CD4-positive, alpha-beta T cell treated with Interferon gamma for 1 hour (primary cell): Measurements from ENCODE around the gene HOMER2.
"Not testable (repeated sequence)": the region's sequence is repeated elsewhere in the genome, so short reads cannot be mapped to it uniquely, and the experiment has no call there.

Source experiments
- DNase-seq: peaks from one replicate; pipeline ENCODE4 v3.0.0-alpha.2; 2020

HOMER2 gene

DNA sequence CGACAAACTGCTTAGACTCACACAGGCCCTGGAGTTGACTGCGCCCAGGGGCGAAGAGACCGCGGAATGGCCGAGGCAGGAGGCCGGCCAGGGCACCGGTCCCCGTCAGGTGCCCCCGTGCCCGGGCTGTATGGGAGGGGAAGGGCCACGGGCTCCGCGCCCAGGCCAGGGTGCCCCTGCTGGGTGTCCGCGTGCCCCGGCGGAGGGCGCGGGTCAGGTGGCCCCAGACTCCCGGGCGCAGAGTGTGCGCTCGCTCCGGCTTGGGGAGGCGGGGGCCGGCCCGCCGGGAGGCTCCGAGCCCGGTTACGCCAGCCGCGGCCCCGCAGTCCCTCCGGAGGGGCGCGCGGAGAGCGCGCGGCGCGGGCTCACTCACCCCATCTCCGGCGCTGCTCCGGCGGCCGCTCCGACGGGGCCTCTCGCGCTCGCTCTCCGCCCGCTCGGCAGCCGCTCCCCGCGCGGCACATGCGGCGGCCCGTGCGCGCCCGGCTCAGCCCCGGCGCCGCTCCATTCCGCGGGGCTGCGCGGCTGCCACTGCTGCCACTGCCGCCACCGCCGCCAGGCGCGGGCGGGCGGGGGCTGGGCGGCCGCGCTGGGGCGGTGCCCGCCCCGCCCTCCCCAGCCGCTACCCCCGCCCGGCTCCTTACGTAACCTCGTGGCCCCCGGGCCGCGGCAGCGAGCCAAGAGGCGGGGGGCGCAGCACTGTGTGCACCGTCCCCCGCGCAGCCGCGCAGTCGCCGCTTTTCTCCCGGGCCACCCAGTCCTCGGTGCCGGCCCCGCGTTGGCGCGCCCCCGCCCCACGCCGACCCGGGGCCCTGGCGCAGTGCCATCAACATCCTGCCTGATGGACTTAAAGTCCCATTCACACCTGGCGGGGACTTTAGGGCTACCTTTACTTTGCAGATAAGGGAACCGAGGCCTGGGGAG is at the start of gene HOMER2:
Gene HOMER2, minus strand, starts transcription at position 563 of the 924 bp plus-strand sequence. Its CDS starts 185 bp downstream, at position 378.
- no peak for DNase-seq

DNA sequence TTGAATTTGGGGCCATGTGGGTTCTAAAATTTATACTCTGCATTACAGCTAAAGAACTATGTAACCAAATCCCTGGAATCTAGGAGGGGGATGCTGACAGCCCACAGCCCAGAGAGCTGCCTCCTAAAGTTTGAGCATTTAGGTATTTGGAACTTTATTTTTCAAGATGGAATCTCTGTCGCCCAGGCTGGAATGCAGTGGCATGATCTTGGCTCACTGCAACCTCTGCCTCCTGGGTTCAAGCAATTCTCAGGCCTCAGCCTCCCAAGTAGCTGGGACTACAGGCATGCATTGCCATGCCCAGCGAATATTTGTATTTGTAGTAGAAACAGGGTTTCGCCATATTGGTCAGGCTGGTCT is 48.1 kb upstream of the HOMER2 start:
- not testable (repeated sequence) for DNase-seq

DNA sequence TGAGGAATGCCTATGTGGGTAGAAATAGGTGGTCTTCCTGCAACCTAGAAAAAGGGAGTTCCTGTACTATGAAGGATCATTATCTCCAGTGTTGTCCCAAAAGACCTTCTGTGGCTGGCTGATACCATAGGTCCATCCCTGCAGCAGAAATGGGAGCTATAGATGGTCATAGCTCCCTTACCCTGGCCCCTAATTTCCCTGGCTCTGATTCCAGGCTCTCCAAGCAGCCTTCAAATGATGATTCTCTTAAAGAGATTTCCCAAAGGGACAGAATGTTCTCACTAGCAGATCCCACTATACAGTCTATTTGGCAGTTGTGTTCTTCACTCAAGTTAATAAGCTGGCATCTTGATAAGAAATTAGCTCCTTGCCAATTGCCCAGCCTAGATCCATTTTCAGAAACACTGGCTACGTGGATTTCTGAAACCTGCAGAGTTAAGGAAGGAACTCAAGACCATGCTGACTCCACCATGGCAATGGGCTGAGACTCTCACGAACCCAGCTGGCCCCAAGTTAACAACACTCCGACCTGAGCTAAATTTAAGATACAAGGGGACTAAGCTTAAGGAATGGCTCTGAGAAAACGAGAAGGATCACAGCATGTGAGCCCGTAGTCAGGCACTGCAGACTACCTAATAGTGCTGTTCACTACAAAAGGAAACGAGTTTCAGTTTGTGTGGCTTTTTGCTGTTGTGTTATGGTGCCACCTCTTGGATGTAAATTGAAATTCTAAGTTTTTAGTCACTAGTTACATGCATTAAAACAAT is 47.6 kb upstream of the HOMER2 start:
- no peak for DNase-seq

DNA sequence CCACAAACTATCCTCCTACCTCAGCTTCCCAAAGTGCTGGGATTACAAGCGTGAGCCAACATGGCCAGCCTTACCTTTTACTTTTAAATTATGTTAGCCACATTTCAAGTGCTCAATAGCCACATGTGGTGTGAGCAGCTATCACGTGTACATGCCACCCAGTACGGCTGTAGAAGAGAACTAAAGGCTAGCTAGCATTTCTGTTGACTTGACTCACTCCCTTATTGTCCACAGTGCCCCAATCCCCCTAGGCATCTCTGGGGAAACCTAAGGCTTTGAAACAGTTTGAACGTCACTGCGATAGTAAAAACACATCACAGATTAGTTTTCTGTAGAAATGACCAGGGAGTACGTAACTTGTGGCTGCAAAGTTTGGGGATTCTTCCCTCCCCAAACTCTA is 46.9 kb upstream of the HOMER2 start:
- DNase-seq: no peak

DNA sequence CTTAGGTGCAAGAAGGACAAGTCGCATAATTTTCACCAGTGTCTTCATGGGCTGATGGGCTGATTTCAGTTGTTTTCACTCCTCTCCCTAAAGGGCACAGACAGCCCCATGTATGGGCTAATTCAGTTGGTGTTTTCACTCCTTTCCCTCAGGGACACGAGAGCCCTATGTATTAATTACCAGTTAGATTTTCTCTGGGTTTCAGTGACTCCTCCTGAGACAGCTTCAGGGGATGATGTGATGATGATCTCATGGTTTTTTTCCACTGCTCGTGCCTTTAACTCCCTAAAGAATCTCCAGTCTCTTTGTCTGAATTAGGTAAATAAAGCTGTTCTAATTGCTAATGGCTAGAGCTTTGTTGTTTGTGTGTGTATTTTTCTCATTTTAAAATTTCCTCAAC is 43.4 kb upstream of the HOMER2 start:
- no peak for DNase-seq

DNA sequence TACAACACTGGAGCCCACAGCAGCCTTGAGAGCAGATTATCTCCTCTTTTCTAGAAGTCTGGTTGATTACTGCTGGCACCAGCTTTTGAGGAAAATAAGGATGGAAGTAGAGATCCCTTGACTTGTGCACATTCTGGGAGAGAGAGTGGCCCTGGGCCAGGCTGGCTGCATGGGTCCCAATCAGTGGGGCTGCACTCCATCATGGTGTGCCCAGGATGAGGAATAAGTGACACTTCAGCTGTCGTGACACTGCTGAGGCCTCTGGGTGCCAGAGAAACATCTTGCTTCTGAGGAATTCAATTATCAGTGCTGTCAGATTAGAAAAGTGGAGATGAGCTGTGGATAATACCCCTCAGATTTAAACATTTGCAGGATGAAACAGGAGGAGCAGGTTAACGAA is 42.6 kb upstream of the HOMER2 start:
- no peak for DNase-seq

DNA sequence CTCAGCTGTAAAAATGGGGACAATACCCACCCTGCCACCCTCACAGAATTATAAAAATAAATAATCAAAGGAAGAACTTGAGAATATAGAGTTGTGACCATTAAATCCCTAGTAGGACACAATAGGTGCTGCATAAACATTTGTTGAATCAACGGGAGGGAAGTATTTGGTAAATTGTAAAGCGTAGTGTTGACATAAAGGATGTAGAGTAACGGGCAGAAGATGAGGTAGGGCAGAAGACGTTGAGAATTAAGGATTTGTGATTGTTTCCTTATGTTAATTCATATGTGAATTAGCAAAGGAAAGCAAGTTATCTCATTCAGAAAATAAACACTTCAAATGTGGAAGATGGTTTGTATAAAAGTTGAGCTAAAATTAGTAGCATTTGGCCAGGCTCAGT is 40.6 kb upstream of the HOMER2 start:
- DNase-seq: no peak

DNA sequence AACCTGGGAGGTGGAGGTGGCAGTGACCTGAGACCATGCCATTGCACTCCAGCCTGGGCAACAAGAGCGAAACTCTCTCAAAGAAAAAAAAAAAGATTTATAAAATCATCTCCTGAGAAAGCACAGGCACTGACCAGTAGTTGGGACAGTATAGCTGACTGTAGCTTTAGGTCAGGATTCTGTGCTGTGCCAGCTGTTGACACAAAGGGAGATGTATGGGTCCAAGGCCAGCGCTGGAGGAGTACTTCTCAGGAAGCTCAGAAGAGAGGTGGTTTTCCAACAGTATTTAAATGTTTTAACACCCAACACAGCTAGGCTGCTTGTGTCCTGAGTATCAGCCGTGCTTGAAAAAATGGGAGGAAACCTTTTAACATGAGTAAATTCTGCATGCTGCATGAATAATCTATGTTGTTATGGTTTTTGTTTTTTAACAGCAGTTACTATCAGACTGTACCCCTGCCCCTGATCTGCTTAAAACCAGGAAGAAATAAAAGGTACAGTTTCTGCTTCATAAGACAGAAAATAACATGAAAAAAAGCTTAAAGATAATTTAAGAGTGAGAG is 40.0 kb upstream of the HOMER2 start:
- DNase-seq: no peak

DNA sequence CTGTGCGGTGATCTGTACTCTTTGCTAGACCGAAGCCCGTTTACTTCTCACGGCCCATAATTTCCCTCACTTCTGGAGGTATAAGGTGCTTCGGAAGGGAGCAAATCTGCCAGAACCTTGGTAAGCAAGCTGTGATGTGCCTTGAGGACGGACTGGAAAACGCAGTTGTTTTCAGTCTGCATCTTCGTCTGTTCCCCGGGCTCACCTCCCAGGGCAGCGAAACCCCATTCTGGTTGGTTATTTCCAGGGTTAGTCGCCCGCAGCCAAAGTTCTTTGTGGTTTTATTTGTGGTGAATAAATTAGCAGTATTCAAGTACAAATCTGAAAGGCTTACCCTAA is 33.9 kb upstream of the HOMER2 start:
- no peak for DNase-seq

DNA sequence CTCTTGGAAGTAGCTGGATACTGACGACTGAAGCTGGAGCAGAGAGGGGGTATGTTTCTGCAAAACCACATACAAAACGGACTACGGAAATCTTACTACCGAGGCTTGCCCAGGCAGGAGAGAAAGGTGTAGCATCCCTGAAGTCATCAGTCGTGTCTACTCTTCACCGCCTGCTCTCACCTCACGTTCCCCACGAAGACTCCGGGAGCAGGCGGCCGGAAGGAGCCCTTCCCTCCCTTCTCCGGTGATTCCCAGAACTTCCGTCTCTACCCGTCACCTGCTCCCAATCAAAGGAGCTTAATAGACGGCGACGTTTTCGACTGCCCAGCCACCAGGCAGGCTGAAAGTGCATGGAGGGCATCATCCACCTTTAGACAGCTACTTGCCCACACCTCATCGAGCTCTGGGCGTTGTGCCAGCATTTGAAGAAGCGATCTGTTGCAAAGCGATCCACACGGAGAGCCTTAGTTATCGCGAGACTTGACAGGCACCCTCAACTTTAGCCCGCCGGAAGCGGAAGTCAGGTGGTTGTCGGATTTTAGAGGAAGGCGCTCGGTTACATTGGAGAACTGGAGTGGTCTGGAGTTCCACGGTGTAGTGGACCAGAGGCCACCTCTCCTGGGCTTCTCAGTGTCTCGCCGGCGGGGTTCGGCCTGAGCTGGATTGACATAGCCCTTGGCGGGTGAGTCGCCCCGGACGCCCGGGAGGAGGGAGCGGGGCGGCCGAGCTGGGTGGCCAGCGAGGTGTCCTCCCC is 33.3 kb upstream of the HOMER2 start, which contains the start of gene RAMAC:
Gene RAMAC, plus strand, starts transcription at position 523 of the 754 bp plus-strand sequence. CDS start 2,809 bp downstream, outside the sequence.
- peak; percentile 95 for DNase-seq

DNA sequence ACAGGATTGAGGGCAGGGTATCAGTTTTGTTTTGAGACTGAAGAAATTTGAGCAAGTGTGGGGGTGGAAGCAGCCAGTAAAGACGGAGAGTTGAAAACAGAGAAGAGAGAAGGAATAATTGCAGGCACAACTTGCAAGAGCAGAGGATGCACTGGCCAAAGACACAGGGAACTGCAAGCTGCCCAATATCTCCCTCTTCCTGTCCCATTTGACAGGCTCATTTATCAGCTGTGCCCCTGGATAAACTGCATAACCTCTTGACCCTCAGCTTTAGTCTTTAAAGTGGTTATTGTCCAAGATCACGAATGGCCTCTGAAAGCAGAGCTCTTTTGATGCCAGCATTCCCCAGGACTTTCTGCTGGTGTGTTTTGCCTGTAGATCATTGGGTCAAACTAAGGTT is 28.5 kb upstream of the HOMER2 start:
- DNase-seq: no peak

DNA sequence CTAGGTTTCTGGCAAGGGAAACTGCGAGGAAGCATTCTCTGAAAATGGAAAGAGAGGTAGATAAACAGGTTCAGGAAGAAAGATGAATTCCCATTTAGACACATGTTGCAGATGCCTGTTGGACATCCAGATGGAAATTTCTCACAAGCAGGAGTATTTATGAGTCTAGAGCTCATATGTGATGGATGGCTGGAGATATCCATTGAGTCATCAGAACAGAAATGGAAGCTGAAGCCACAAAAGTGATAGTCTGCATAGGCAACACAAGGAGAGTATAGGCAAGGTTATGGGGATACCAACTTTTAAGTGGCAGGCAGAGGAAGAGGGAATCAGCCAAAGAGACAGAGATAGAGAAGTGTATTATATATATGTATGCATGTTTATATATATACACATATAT is 27.2 kb upstream of the HOMER2 start:
- DNase-seq: no peak

DNA sequence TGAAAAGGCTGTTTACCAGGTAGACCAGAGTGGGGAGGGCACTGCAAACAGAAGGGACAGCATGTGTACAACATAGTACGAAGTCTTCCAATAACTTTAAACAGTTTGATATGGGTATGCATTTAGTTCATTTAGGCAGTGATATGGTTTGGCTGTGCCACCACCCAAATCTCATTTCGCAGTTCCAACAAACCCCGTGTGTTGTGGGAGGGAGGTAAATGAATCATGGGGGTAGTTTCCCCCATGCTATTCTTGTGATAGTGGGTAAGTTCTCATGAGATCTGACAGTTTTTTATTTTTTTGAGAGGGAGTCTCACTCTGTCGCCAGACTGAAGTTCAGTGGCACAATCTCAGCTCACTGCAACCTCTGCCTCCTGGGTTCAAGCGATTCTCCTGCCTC is 25.9 kb upstream of the HOMER2 start:
- no peak for DNase-seq

DNA sequence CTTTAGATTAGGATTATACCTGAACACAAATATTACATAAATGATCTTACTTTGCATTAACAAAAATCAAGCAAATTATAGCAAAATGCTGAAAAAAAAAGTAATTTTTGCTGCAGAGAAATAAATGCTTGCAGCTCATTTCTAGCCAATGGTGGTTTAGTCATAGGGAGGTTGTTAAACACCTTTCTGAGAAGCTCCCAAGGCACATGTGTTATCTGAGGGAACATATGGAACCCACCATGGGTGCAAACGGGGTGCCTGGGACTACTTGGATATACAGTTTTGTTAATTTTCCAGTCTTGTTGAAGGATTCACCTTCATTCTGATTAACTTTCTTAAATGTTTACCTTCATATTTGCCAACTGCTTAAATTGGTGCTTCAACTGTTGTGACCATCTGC is 24.6 kb upstream of the HOMER2 start:
- no peak for DNase-seq

DNA sequence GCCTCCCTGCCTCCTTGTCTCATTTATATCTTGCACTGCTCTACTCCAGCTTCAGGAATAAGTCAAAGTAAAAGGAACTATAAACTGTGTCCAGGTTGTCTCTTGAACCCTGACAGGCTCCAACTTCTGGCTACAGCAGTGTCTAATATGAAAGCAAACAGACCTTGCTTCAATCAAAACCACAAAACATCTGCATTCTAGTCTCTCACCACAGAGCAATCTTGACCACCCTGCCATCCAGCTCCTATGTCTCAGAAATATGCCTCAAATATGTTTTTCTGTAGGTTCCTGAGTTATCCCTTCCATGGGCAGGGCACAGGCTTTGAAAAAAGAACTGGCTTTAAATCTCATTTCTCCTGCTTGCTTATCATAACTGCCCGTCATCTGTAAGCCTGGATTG is 20.5 kb upstream of the HOMER2 start:
- DNase-seq: no peak

DNA sequence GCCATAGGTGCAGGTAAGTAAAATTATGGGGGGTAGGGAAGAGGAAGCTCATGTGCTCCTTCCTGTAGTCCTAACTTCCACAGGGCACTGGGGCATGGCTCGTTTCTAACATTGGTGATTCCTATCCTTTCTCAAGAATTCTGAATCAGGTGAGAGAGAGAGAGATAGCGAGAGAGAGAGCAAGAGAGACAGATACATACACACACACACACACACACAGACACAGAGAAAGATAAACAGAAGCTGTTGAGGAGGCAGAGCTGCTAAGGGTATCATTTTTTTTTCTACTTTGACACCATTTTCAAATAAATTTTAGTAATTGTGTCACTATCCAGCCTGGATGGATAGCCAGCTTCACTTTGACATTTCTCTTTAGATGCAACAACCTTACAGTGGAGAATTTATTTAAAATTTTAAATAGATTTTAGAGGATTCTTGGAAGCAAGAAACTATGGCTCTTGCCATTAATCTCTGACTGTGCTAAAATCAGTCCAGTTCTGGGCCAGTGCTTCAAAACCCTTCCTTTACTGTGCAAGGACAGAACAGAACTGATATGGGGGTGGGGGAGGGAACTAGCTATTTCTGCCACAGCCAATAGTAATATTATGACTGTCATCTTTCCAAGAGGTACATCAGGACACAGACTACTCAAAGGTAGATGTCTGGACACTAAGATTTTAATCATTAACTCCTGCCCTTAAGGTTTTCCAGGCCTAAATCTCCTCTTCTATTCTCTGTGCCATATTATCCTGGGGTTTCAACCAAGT is 18.9 kb upstream of the HOMER2 start:
- no peak for DNase-seq

DNA sequence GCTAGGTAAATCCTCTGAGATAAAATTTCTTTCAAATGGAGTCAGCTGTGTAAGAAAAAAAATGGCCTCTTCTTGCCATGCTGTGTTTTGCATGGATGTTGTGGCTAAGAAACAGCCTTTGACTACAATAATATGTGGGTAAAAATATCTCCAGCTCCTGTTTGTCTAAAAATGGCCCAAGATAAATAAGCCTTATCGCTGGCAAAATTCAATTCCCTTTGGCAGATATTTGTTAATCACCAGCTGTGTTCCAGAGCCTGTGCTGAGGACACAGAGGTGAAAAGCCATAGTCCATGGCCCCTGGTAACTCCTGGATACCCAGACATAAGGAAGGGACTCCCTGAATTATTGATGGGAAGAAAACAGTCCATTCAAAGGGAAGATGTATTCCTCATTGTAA is 18.2 kb upstream of the HOMER2 start:
- DNase-seq: no peak

DNA sequence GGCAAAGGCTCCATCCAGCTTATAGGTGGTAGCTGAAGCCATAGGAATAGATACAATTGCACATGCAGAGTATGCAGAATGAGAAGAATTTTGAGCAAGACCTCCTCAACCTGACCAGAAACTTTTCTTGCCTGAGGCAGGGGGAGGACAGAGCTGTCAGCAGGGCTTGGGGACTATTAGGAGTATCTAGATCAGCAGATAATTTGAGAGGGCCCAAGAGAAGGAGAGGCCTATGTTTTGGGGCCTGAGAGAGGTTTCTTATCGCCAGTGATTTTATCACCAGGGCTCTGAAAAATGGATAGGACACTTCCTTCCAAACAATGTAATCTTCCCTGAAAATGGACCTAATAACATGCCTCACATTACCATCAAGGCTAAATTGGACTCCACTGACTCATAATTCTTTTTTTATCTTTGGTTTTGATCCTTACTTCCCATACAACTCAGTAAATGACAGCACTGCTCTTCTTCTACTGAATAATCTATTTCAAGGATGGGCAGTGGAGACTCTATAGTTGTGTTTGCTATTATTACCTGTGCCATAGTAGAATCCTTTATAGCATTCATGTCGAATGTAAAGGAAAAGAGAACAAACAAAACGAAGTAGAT is 17.7 kb upstream of the HOMER2 start:
- no peak for DNase-seq

DNA sequence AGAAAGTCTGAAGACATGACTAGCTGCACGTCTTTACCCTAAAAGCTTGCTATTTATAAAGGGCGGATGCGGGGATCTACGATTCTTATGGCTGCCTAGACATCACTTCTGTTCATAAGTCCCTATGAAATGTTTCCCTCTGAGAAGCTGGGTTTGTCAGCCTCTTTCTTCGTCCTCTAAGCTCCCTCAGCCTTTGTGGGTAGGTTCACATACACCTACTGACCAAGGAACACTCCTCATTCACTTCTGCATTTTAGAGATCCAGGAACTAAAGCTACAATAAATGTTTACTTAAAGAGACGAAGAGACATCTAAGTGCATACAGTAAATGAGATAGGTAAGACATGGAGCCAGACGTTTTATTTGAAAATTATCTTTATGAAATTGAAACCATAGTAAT is 16.8 kb upstream of the HOMER2 start:
- no peak for DNase-seq

DNA sequence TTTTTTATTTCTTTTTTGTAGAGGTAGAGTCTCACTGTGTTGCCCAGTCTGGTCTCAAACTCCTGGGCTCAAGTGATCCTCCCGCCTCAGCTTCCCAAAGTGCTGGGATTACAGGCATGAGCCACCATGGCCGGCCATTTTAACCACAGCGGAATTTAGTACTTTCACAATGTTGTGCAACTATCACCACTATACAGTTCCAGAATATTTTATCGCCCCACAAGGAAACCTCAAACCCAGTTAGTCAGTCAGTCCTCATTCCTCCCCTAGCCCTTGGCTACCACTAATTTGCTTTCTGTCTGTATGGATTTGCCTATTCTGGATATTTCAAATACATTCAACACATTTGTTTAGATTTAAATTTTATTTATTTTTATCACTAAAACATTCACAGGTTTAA is 15.5 kb upstream of the HOMER2 start:
- DNase-seq: no peak

DNA sequence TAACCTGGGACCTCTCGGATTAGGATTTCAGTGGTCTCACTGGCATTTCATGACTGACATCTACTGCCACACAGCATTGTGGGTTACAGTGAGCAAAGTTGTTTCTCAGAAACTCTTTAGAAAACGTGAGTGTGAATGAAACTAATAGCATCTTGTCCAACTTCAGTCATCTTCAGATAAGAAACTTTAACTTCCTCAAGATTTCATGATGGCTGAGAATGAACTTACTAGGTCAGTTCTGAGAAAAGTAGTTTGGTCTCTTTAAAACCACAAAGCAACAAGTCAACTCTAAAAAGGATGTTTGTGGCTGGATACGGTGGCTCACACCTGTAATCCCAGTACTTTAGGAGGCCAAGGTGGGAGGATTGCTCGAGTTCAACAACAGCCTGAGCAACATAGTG is 14.2 kb upstream of the HOMER2 start:
- no peak for DNase-seq

DNA sequence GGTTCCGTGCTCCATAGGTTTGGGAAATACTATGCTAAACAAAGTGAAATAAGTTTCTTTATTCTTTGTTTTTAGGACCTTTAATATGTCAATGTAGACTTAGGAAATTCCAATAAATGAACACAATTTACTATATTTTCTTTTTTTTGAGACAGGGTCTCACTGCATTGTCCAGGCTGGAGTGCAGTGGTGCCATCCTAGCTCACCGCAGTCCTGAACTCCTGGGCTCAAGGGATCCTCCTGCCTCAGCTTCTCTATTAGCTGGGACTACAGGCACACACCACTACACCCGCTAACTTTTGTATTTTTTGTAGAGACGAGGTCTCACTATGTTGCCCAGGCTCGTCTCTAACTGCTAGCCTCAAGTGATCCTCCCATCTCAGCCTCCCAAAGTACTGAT is 12.4 kb upstream of the HOMER2 start:
- no peak for DNase-seq
